GM19023 (cell line): ENCODE data around the gene WNT4.

Experiments used
- ATAC-seq: cut with Tn5 transposase; IDR thresholded peaks from one replicate; pipeline ENCODE4 v1.9.1; 2021; ENCODE audit warnings: mild to moderate bottlenecking, moderate library complexity; ENCODE audit not compliant: unreplicated experiment

The WNT4 gene

GRCh38 chr1:22164841-22165808 lies 22.2 kb upstream of the WNT4 start:
- ATAC-seq: no peak

DNA sequence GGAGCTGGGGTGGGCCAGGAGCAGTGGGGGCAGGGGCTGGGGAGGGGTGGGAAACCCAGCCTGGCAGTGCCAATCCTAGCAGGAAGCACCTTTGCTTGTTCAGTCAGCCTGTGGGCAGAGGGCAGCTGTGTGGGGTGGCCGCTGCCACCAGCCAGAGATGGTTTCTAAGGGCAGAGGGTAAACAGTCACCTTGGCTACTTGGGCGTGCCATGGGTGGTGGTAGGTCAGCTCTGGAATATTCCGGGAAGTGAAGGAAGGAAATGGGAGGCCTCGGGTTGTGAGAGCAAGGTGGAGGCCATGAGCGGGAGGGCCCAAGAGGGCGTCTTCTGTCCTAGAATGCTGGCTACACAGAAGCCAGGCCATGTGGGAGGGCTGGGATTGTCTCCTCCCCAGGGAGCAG lies 20.7 kb upstream of the WNT4 start:
- ATAC-seq: no peak

- ATAC-seq: no peak
Measured at GRCh38 chr1:22163137-22163536, 20.2 kb upstream of the WNT4 start.

- no peak for ATAC-seq
Measured at GRCh38 chr1:22159891-22160290, 17.0 kb upstream of the WNT4 start.

GRCh38 chr1:22158654-22159053 lies 15.8 kb upstream of the WNT4 start:
- ATAC-seq: no peak

- no peak for ATAC-seq
Measured at GRCh38 chr1:22157359-22157966, 14.6 kb upstream of the WNT4 start.

GRCh38 chr1:22155517-22155916 lies 12.6 kb upstream of the WNT4 start:
- ATAC-seq: no peak

GRCh38 chr1:22154626-22155025 lies 11.7 kb upstream of the WNT4 start:
- ATAC-seq: no peak

GRCh38 chr1:22153660-22154437 lies 11.0 kb upstream of the WNT4 start:
- no peak for ATAC-seq

- no peak for ATAC-seq
Measured at GRCh38 chr1:22150923-22151322, 8.0 kb upstream of the WNT4 start.

DNA sequence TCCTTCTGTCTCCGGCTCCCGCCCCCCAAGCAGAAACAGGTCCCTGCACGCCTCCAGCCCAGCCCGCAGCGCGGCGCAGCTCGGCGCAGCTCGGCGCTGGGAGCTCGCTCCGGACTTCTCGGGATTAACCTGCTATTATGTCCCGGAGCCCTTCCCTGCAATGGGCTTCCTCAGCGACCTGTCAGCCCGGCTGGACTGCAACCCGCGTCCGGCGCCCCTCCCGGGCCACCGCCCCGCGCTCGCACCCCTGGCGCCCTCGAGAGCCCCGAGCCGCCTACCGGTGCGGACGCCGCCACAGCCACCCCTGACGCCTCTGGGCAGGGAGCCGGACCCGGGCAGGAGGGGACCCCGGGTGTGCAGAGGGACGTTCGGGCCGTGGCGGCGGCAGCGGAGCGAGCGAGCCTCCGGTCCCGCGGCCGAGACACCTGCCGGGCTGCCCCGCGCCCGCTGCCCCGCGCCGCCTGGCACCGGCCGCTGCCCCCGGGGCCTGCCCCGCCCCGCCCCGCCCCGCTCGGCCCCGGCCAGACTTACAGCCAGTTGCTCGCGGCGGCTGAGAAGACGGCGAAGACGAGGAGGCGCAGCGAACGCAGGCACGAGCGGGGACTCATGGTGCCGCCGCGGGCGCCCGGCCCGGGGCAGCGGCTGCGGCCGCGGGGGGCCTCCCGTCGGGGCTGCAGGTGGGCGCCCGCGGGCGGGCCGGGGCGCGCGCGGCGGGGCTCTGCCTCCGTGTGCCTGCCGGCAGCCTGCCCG lies 407 bp downstream of the WNT4 start:
- ATAC-seq: no peak

- ATAC-seq: no peak
Measured at GRCh38 chr1:22141554-22142314, 1.2 kb downstream of the WNT4 start.

DNA sequence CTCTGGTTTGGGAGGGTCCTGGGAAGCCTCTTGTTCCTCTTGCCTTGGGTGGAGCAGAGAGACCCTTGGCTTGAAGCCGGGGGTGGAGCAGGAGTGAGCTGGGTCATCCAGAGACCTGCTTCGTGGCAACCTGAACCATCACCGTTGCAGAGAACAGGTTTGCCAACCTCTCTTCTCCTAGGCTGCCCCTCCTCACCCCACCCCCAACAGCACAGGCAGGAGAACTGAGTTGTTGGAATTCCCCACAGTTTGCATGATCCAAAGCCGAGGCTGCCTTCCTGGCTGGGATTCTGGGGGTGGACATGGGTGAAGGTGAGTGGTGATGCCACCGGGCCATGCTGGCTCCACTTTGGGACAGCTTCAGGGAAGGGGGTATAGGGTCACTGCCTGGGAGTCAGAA lies 2.2 kb downstream of the WNT4 start:
- ATAC-seq: no peak

DNA sequence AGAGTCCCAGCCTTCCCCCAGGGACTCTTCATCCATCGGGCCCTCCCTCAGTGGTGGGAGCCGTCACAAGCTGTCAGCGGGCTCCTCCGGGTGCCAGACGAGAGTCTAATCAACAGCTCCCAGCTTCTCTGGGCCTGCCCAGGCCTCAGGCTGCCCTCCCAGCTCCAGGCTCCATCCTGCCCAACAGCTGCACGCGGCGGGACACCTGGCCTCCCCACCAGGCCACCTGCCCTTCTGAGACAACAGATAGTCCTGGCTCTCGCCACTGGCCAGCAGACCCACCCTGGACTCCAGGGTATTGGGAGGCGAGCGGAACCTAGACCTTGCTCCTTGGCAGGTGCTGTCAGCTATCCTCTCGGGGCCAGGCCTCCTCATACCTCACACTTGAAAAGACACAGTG lies 3.1 kb downstream of the WNT4 start:
- no peak for ATAC-seq

DNA sequence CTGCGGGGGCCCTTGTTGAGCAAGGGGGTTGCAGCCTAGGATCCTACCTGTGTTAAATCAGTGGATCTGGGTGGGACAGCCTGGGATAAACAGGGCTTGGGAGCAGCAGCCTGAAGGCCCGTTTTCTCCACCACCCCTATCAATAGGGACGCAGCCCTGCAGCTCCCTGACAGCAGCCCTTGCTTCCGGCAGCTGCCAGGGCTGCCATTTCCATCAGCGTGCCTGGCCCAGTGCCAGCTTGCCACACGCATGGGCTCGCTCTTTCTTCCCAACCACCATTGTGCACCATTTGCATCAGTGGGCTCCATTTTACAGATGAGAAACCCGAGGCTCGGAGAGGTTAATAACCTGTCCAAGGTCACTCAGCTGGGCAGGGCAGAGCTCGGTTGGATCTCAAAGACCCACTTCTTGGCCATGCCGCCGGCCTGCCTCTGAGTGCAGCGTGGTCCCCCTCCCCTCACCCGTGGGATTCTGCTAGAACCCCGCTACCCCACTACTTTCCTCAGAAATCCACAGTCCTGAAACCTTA lies 3.8 kb downstream of the WNT4 start:
- no peak for ATAC-seq

- ATAC-seq: no peak
Measured at GRCh38 chr1:22137004-22137720, 5.7 kb downstream of the WNT4 start.

DNA sequence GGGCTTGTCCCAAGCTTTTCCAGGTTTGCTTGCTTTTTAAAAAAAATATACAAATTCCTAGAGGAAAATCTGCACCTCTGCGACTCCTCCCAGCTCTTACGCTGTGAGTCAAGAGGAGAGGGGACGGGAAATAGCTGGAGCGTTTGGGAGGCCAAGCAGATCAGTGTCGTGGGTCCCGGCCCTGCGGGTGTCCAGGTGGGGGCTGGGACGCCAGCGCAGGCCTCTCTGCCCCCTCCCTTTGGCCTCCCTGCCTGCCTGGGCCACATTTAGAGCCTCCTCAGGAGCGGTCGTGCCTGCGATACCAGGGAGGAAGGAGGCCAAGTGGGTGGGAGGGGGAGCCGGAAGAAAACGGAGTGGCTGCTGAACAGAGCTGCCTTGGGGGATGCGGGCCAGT lies 9.0 kb downstream of the WNT4 start:
- ATAC-seq: no peak

GRCh38 chr1:22133247-22133930 lies 9.5 kb downstream of the WNT4 start:
- ATAC-seq: no peak
